Measurements from ENCODE around the gene CLIC6.

Gene CLIC6

GRCh38 chr21:34690041-34690792 is 21.4 kb downstream of the CLIC6 start:
- DNase-seq, result no peak
- intact Hi-C loops (cut with DNase I), result loop anchor here (10.0 kb wide), 2 partner anchors 1155 to 1335 kb away; no protein-coding TSS in a partner anchor

GRCh38 chr21:34690793-34691175 is 22.0 kb downstream of the CLIC6 start:
- no peak for DNase-seq
- intact Hi-C loops (cut with DNase I), result loop anchor here (10.0 kb wide), 2 partner anchors 1154 to 1334 kb away; no protein-coding TSS in a partner anchor

- intact Hi-C loops (cut with DNase I), result loop anchor here (2.0 to 10.0 kb wide), 3 partner anchors 1153 to 1333 kb away; no protein-coding TSS in a partner anchor
- no peak for DNase-seq
Measured at GRCh38 chr21:34691390-34692032, 22.7 kb downstream of the CLIC6 start.

- intact Hi-C loops (cut with DNase I), result loop anchor here (2.0 to 10.0 kb wide), 3 partner anchors 1152 to 1332 kb away; no protein-coding TSS in a partner anchor
- DNase-seq, result no peak
Measured at GRCh38 chr21:34692458-34693020, 23.7 kb downstream of the CLIC6 start.

GRCh38 chr21:34693192-34693810 is 24.5 kb downstream of the CLIC6 start:
- intact Hi-C loops (cut with DNase I), result loop anchor here (2.0 to 10.0 kb wide), 3 partner anchors 1152 to 1332 kb away; no protein-coding TSS in a partner anchor

GRCh38 chr21:34695434-34695833 is 26.6 kb downstream of the CLIC6 start:
- no peak for DNase-seq
- intact Hi-C loops (cut with DNase I), result loop anchor here (10.0 kb wide), 2 partner anchors 1149 to 1329 kb away; no protein-coding TSS in a partner anchor

More at GRCh38 chr21:34693192-34693810, 24.5 kb downstream of the CLIC6 start:
- peak in 2 of 10 donors; percentile 19 to 21 for DNase-seq

GRCh38 chr21:34696121-34696520 is 27.3 kb downstream of the CLIC6 start:
- intact Hi-C loops (cut with DNase I), result loop anchor here (10.0 kb wide), 2 partner anchors 1149 to 1329 kb away; no protein-coding TSS in a partner anchor

GRCh38 chr21:34697826-34698225 is 29.0 kb downstream of the CLIC6 start:
- intact Hi-C loops (cut with DNase I), result loop anchor here (10.0 kb wide), 2 partner anchors 1147 to 1327 kb away; no protein-coding TSS in a partner anchor
- DNase-seq, result no peak

More at GRCh38 chr21:34696121-34696520, 27.3 kb downstream of the CLIC6 start:
- DNase-seq, result no peak

GRCh38 chr21:34698270-34699015 is 29.6 kb downstream of the CLIC6 start:
- intact Hi-C loops (cut with DNase I), result loop anchor here (10.0 kb wide), 2 partner anchors 1146 to 1326 kb away; no protein-coding TSS in a partner anchor
- no peak for DNase-seq

- intact Hi-C loops (cut with DNase I), result no loop called here
- DNase-seq, result no peak
Measured at GRCh38 chr21:34700605-34701004, 31.8 kb downstream of the CLIC6 start.

GRCh38 chr21:34701726-34702125 is 32.9 kb downstream of the CLIC6 start:
- DNase-seq, result no peak
- intact Hi-C loops (cut with DNase I), result no loop called here

- intact Hi-C loops (cut with DNase I), result no loop called here
- DNase-seq, result no peak
Measured at GRCh38 chr21:34702341-34703170, 33.8 kb downstream of the CLIC6 start.

GRCh38 chr21:34703571-34703970 is 34.8 kb downstream of the CLIC6 start:
- intact Hi-C loops (cut with DNase I), result no loop called here
- DNase-seq, result no peak

- intact Hi-C loops (cut with DNase I), result no loop called here
- DNase-seq, result no peak
Measured at GRCh38 chr21:34704119-34704518, 35.3 kb downstream of the CLIC6 start.

- intact Hi-C loops (cut with DNase I), result no loop called here
- DNase-seq, result no peak
Measured at GRCh38 chr21:34705011-34705410, 36.2 kb downstream of the CLIC6 start.

- intact Hi-C loops (cut with DNase I), result no loop called here
- DNase-seq, result no peak
Measured at GRCh38 chr21:34706337-34706736, 37.5 kb downstream of the CLIC6 start.

GRCh38 chr21:34707876-34708325 is 39.1 kb downstream of the CLIC6 start:
- DNase-seq, result no peak
- intact Hi-C loops (cut with DNase I), result no loop called here

GRCh38 chr21:34713621-34714020 is 44.8 kb downstream of the CLIC6 start:
- intact Hi-C loops (cut with DNase I), result no loop called here
- no peak for DNase-seq

- no peak for DNase-seq
Measured at GRCh38 chr21:34715518-34715917, 46.7 kb downstream of the CLIC6 start.

More at GRCh38 chr21:34715518-34715917, 46.7 kb downstream of the CLIC6 start:
- intact Hi-C loops (cut with DNase I), result no loop called here

Data from posterior cingulate gyrus (tissue), 11 donors.